ENCODE results near the gene VPS37B.
"Not testable (repeated sequence)": the region's sequence is repeated elsewhere in the genome, so short reads cannot be mapped to it uniquely, and the experiment has no call there.

The VPS37B gene

GRCh38 chr12:122894193-122895121 is 1.5 kb downstream of the VPS37B start:
- no peaks in the 10 kb centered on the region for H3K79me2 ChIP-seq (ENCODE audit: insufficient read depth, low read length)
- no peak overlapping the region for H2AFZ ChIP-seq (ENCODE audit: low read length)
- H3K4me2 ChIP-seq (ENCODE audit: low read length), result no peak overlapping the region
- H4K20me1 ChIP-seq (ENCODE audit: insufficient read depth, low read length), result no peaks in the 10 kb centered on the region
- no peaks in the 10 kb centered on the region for H3K9me2 ChIP-seq (ENCODE audit: low read depth, low read length)
- TF ChIP-seq EZH2 (IDR thresholded peaks at IDR 0.05; ENCODE audit: borderline replicate concordance, low read length), result no peak
- TF ChIP-seq, protein P1, sequence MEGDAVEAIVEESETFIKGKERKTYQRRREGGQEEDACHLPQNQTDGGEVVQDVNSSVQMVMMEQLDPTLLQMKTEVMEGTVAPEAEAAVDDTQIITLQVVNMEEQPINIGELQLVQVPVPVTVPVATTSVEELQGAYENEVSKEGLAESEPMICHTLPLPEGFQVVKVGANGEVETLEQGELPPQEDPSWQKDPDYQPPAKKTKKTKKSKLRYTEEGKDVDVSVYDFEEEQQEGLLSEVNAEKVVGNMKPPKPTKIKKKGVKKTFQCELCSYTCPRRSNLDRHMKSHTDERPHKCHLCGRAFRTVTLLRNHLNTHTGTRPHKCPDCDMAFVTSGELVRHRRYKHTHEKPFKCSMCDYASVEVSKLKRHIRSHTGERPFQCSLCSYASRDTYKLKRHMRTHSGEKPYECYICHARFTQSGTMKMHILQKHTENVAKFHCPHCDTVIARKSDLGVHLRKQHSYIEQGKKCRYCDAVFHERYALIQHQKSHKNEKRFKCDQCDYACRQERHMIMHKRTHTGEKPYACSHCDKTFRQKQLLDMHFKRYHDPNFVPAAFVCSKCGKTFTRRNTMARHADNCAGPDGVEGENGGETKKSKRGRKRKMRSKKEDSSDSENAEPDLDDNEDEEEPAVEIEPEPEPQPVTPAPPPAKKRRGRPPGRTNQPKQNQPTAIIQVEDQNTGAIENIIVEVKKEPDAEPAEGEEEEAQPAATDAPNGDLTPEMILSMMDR (IDR thresholded peaks at IDR 0.05; ENCODE audit: low read length), result no peak
- H3K9ac ChIP-seq (ENCODE audit: low read length), result no peak overlapping the region
- H3K27ac ChIP-seq (ENCODE audit: low read depth, low read length, poor library complexity, severe bottlenecking), result no peak overlapping the region
- H3K4me3 ChIP-seq (ENCODE audit: low read depth, low read length, poor library complexity, severe bottlenecking), result no peak overlapping the region
- no peaks in the 10 kb centered on the region for H3K27me3 ChIP-seq (ENCODE audit: insufficient read depth, low read length)
- H3K9me3 ChIP-seq (ENCODE audit: low read length), result no peaks in the 10 kb centered on the region
- no peaks in the 10 kb centered on the region for H3K36me3 ChIP-seq (ENCODE audit: insufficient read depth, low read length)
- H3K4me1 ChIP-seq (ENCODE audit: insufficient read depth, low read length, severe bottlenecking), result peaks cover 8% of the 10 kb centered on the region
- no peaks in the 10 kb centered on the region for H3F3A ChIP-seq (ENCODE audit: insufficient read depth, low read length)

- Histone ChIP-seq H3K79me2 (ENCODE audit: insufficient read depth, low read length) (no peaks in the 10 kb centered on the region), H2AFZ (ENCODE audit: low read length) (no peak overlapping the region), H4K20me1 (ENCODE audit: insufficient read depth, low read length) (no peaks in the 10 kb centered on the region), H3K4me2 (ENCODE audit: low read length) (no peak overlapping the region), H3K4me3 (ENCODE audit: low read depth, low read length, poor library complexity, severe bottlenecking) (no peak overlapping the region), H3K9ac (ENCODE audit: low read length) (no peak overlapping the region), H3K27me3 (ENCODE audit: insufficient read depth, low read length) (no peaks in the 10 kb centered on the region), H3F3A (ENCODE audit: insufficient read depth, low read length) (no peaks in the 10 kb centered on the region), H3K9me2 (ENCODE audit: low read depth, low read length) (no peaks in the 10 kb centered on the region), H3K36me3 (ENCODE audit: insufficient read depth, low read length) (no peaks in the 10 kb centered on the region), H3K4me1 (ENCODE audit: insufficient read depth, low read length, severe bottlenecking) (peaks cover 18% of the 10 kb centered on the region), H3K9me3 (ENCODE audit: low read length) (no peaks in the 10 kb centered on the region), H3K27ac (ENCODE audit: low read depth, low read length, poor library complexity, severe bottlenecking) (no peak overlapping the region)
- TF ChIP-seq EZH2 (IDR thresholded peaks at IDR 0.05; ENCODE audit: borderline replicate concordance, low read length), result no peak
- TF ChIP-seq, protein P1 (IDR thresholded peaks at IDR 0.05; ENCODE audit: low read length), result no peak
These were observed 2.4 kb downstream of the VPS37B start for GRCh38 chr12:122893208-122894153.

GRCh38 chr12:122892724-122893123 is 3.2 kb downstream of the VPS37B start:
- not testable (repeated sequence) for H3K27me3 ChIP-seq (ENCODE audit: insufficient read depth, low read length); H2AFZ ChIP-seq (ENCODE audit: low read length); H3K27ac ChIP-seq (ENCODE audit: low read depth, low read length, poor library complexity, severe bottlenecking); H3K36me3 ChIP-seq (ENCODE audit: insufficient read depth, low read length); H4K20me1 ChIP-seq (ENCODE audit: insufficient read depth, low read length); H3K9me2 ChIP-seq (ENCODE audit: low read depth, low read length); H3K9me3 ChIP-seq (ENCODE audit: low read length); H3K4me2 ChIP-seq (ENCODE audit: low read length); H3K4me3 ChIP-seq (ENCODE audit: low read depth, low read length, poor library complexity, severe bottlenecking); H3K79me2 ChIP-seq (ENCODE audit: insufficient read depth, low read length); H3F3A ChIP-seq (ENCODE audit: insufficient read depth, low read length); H3K9ac ChIP-seq (ENCODE audit: low read length)
- H3K4me1 ChIP-seq (ENCODE audit: insufficient read depth, low read length, severe bottlenecking), result peaks cover 26% of the 10 kb centered on the region
